GM19193 (cell line): ENCODE measurements around the gene APBA2.

Experiments used
- POLR2A ChIP-seq: IDR thresholded peaks from 4 replicates; pipeline ENCODE4 v1.6.1; 2011; ENCODE audit not compliant: insufficient read depth, insufficient read length; ENCODE audit errors: extremely low read depth

The APBA2 gene

DNA sequence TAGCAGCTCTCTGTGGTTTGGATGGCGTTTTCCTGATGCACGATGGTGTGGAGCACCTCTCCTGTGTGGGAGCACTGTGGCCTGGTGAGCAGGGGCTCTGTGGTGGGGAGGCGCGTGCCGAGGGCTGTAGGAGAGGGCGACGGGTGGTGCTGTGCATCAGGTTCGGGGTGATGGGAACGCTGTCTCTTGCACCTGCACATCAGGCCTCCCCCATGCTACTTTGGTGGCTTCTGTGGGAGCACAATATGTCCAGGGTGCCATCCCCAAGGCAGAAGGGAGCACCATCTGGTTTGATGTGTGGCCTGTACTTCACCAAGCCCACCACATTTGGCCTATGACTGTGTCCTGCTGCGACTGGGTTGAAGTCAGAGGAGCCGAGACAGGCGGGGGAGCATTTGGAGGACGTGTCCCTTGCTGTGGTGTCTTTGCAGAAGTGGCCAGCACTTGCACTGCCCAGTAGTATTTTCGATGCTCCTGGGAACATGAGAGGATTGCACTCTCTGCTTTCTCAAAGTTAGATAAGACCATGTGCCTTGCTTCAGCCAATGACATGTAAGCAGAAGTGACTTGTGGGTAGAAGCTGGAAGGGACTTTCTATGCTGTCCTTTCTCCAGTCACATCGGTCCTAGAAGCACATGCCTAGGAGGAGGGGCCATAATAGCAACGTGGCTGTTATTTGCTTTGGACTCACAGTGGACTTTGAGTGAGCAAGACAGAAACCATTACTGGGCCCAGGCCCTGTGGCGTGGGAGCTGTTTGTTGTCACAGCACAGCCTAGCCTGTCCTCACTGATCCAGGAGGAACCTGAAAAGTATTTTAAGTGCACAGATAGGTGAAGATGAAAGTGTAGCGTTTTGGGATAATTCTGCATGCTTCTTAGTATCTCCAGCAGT is 72.1 kb downstream of the APBA2 start:
- no peak for TF ChIP-seq POLR2A

DNA sequence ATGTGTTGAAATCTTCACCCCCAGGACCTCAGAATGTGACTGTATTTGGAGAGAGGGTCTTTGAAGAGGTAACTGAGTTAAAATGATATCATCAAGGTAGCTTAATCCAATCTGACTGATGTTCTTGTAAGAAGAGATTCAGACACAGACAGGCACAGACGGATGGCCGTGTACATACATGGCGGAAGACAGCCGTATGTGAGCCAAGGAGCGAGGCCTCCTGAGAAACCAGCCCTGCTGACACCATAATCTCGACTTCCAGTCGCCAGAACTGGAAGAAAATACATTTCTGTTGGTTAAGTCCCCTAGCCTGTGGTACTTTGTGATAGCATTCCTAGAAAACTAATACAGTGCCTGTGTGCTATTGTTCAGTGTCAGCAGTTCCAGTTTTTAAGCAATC is 73.6 kb downstream of the APBA2 start:
- no peak for TF ChIP-seq POLR2A

DNA sequence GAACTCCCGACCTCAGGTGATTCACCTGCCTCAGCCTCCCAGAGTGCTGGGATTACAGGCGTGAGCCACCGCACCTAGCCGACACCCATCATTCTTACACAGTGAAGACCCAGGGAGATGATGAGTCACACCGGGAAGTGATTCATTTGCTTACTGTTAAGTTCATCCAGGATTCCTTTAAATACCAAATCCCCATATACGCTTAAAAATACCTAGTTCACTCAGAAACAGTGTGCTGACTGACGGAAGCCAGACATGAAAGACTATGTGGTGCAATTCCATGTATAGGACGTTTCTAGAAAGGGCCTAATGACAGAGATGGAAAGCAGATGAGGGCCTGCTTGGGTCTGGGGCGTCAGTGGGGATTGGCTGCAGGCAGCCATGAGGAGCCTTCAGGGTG is 75.2 kb downstream of the APBA2 start:
- no peak for TF ChIP-seq POLR2A

DNA sequence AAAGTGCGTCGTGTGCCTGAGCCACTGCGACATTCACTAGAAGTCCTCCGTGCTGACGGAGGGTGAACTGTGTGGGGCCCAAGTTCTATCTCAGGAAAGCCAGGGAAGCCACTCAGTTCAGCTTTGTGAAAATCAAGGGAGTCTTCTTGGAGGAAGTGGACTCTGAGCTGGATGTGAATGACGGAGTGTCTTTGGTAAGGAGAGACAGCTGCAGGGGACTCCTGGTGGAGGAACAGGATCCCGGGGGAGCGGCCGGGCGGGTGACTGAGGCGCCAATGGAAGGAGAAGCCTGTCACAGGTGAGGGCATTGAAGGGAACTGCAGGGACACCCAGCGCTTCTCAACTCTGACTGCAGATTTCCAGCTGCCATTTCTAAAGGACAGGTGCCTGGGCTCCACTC is 75.6 kb downstream of the APBA2 start:
- TF ChIP-seq POLR2A, result no peak

DNA sequence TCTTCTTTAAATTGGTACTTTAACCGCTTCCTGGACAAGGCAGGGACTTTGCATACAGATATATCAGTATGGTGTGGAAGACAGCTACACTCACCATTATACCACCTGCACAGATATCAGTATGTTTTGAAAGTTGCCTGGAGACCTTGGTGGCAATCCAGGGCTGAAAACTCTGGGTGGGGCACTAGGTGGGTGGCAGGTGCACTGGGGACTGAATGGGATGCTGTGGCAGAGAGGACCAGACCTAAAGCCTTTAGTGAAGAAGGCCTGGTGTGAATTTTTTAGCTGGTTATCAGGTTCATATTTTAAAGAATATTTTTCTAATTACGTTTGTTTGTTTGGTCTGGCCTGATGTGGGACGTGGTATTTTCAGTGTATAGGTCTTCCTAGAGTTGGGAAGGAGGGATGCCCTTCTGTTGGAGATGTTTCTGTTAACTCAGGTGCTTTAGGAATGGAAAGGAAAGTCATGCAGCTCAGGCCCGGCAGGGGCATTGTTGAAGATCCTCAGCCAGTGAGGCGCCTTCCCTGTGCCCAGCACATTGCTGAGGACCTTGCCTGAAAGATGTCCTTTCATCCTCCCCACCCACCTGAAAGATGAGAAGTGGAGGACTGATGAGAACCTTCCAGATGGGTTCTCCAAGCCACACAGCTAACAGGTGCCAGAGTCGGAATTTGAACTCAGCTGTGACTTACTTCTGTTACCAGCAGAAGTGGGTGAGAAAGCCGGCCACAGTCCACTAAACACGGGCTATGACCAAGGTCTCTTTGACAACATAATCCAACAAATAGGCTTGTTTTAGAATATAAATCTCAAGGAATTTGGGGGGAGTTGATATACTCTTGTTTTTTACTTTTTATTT is 77.3 kb downstream of the APBA2 start:
- no peak for TF ChIP-seq POLR2A

DNA sequence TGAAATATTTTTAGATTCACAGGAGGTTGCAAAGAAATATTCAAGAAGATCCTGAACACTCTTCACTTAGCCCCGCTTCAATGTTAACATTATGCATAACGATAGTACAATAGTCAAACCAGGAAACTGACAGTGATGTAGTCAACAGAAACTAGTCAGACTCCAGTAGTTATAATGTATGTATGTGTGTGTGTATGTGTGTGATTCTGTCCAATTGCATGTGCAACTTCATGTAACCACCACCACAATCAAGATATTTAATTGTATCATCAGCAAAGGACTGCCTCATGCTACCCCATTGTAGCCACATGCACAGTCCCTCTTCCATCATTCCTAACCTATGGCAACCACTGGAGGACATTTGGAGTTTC is 77.9 kb downstream of the APBA2 start:
- TF ChIP-seq POLR2A, result no peak

DNA sequence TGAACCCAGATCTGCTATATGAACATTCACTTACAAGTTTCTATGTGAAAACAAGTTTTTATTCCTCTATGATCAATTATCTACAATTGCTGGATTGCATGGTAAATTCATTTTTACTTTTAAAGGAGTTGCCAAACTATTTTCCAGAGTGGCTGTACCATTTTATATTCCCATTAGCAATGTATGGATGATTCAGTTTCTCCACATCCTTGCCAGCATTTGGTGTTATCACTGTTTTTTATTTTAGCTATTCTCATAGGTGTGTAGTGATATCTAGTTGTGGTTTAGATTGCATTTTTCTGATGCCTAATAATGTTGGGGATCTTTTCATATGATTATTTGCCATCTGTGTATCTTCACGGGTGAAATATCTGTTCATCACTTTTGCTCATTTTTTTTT is 78.3 kb downstream of the APBA2 start:
- TF ChIP-seq POLR2A, result no peak

DNA sequence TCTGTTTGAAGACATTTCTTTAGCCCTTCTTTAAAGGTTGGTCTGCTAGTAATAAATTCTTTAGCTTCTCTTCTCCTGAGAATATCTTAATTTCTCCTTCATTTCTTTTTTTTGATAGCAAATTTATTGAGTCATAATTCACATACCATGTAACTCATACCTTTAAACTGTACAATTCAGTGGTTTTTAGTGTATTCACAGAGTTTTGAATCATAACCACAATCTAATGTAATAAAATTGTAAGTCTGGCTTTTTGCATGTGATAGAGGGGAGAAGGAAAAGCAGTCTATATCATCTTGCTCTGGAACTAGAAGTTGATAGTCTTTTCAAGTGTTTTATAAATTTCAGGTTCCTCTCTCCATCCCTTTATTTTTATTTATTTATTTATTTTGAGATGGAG is 81.3 kb downstream of the APBA2 start:
- no peak for TF ChIP-seq POLR2A

DNA sequence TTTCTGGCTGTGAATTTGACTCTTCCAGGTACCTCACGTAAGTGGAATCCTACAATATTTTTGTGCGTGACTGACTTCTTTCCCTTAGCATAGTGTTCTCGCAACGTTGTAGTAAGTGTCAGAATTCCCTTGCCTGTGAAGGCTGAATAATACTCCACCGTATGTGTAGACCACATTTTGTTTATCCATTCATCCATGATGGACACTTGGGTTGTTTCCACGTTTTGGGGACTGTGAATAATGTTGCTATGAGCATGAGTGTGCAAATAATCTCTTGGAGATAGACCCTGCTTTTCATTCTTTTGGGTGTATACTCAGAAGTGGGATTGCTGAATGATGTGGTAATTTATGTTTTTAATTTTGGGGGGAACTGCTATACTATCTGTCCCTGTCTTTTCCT is 82.2 kb downstream of the APBA2 start:
- TF ChIP-seq POLR2A, result no peak

DNA sequence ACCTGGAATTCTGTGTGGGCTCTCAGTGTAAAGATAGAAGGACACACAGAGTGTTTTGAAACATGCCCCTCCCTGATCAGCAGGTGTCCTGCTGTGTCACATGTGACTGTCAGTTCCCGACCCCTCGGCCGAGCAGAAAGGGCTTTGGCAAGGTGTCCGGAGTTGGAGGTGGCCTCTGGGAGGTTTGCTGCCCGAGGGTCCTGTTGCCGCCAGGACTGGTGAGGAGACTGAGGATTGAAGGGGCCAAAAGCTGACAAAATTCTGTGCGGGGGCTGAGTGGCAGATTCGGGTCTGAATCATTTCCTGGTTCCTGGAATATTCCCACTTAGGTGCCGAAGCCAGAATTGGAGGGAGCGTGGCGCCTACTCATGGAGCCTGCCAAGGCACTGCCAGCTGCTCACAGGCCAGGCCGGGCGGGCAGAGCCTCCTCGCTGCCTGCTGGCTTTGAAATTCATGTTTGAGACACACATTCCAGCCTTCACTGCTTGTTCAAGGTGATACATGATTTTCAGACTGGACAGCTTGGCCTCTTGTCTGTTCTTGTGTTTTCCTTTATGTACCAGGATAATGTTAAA is 83.8 kb downstream of the APBA2 start:
- TF ChIP-seq POLR2A, result no peak

DNA sequence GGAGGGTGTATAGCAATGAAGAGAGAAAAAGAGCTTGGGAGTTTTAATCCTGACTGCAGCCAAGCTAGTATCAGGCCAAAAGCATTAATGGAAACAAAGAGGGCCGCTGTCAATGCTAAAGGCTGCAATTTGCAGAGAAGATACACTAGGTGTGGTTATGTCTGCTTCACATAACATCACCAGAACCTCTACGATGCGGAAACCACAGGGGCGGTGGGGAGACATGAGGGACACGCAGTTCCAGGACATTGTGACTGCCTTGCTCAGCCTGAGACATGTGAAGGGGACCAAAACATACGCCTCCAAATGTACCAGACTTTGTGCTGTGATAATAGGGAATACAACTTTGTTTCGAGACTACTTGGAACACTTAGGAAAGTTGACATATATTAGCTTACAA is 88.4 kb downstream of the APBA2 start:
- no peak for TF ChIP-seq POLR2A

DNA sequence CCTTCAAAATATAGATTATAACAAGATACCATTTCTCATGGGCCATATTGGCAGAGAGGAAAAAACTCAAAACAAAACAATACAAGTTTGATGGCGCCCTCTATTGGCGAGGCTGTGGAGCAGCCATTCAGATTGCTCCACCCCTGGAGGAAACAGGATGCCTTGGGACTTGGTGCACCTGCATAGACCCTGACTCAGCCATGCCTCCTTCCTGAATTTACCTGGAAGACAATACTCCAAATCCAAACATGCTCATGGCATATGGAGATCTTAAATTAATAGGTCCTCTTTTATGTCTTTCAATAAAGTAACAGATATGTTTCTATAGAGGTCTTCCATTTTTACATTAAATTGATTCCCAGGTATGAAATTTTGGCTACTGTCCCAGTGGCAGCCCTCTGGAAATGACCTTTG is 90.0 kb downstream of the APBA2 start:
- TF ChIP-seq POLR2A, result no peak

DNA sequence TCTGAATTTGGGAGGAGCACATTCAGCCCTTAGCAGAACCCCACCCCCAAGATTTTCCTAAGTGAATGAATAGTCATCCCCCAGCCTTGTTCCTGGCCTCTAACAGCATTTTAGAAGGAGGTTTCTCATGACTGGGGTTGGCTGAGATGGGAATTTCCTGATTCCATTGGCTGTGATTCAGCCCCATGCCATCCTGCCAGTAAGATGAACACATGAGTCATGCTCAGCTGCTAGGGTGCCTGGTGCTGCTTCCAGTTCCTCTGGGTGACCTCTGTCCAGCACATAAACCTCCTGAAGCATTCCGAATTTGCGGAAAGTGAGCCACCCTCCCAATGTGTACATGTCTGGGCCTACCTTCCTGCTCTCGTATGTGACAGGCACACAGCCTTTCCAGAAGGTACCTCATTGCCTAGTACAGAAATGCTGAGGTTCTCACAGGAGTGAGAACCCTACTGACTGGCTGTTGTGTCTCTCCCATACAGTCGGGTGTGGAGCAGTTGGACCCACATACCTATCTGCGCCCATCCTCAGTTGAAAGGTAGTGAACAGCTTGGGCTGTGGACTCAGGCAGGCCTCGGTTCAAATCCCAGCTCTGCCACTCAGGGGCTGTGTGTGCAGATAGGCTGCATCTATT is 91.7 kb downstream of the APBA2 start:
- TF ChIP-seq POLR2A, result no peak

DNA sequence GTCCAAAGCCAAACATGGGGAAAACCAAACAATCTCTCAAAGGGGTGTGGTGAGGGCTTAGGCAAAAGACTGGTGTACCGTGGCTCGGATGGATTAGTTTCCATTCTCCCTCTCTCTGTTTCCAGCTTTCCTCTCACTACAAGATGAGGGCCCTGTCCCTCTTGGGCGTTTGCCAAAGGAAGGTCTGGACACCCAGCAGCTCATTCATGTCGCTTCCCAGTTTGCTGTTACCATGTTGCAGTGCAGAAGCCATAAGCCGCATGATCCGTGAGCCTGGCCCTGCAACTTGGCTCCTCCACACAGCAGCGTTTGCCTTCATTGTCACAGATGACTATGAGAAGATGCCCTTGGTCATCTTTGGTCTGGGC is 92.2 kb downstream of the APBA2 start:
- TF ChIP-seq POLR2A, result no peak

DNA sequence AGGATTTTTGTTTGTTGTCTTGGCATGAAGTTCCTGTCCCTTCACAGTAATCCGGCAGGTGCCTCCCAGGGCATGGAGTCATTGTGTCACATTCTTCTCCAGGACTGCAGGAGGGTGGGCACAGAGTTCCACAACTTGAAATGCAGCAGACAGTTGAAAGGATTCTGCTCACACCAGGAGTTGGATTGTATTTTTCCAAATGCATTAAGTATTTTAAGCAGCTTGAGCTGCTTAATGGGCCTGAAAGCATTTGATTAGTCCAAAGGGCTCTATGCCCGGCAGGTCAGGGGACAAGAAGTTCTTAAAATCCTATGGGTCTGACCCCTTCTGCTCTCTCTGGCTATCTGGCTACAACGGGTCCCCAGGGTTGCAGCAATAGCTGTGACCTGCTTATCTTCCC is 92.9 kb downstream of the APBA2 start:
- TF ChIP-seq POLR2A, result no peak
